HG03558 (cell line): ENCODE results near the gene BMS1.
"Not testable (repeated sequence)": the region's sequence is repeated elsewhere in the genome, so short reads cannot be mapped to it uniquely, and the experiment has no call there.

Experiments
- ATAC-seq: cut with Tn5 transposase; IDR thresholded peaks from one replicate; pipeline ENCODE4 v1.9.1; 2021; ENCODE audit warnings: moderate number of reproducible peaks; ENCODE audit not compliant: unreplicated experiment; ENCODE audit errors: extremely low read depth

BMS1 gene

DNA sequence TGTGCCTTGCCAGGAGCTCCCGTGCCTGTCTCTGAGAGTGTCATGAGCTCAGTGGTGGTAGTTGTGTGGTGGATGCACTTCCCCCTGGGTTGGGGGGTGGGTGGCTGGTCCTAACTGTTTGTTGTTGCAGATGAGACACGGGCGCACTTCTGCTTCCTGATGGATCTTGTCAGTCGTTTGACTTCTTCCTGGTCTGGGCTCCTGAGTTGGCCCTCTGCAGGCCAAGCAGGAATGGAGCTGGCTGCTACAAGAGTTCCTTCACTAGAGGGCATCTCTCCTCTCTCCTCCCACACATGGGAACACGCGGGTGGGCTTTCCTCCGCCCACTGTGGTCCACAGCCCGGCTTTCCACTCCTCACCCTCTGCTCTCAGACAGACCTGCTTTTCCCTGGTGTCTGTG lies 82.0 kb downstream of the BMS1 start:
- no peak for ATAC-seq

- ATAC-seq: no peak
Measured at GRCh38 chr10:42865716-42866114, 83.1 kb downstream of the BMS1 start.

DNA sequence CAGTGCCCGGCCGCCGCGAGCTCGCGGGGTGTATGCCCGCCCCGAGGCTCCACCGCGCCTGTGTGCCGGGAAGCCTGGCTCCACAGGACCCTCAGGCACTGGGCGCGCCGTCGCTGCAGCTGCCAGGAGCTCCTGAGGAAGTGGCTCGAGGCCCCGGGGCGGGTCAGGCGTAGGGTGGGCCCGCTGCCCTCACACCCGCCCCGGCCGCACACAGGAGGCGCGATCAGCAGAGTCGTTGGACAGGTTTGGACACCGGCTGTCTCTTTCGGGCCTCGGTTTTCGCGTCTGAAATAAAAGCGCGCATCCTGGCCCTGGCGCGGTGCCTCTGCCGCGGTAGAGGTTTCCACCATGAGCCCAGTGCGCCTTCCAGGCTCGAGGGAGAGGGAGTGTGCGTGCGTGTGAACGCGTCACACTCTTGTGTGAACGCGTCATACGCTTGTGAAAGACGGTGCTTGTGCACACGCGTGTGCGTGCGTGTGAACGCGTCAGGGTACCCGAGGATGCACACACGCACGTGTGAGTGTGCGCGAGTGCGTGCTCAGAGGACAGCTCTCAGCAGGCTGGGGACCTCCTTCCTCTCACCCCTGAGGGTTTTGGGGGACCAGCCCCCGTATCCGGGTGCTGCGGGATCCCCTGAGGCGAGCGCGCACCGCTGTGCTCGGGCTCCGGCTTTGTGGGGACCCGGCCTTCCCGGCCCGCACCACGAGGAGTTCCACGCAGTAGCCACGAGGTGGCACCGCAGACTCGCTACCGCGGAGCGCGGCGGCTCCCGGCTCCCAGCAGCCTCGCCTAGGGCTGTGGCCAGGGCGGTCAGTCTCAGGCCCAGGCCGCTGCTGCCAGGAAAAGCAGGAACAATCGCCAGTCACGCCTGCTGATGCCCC lies 83.8 kb downstream of the BMS1 start:
- no peak for ATAC-seq

- ATAC-seq: no peak
Measured at GRCh38 chr10:42867571-42867970, 85.0 kb downstream of the BMS1 start.

- no peak for ATAC-seq
Measured at GRCh38 chr10:42868530-42868929, 85.9 kb downstream of the BMS1 start.

GRCh38 chr10:42869977-42870350 lies 87.4 kb downstream of the BMS1 start:
- no peak for ATAC-seq

DNA sequence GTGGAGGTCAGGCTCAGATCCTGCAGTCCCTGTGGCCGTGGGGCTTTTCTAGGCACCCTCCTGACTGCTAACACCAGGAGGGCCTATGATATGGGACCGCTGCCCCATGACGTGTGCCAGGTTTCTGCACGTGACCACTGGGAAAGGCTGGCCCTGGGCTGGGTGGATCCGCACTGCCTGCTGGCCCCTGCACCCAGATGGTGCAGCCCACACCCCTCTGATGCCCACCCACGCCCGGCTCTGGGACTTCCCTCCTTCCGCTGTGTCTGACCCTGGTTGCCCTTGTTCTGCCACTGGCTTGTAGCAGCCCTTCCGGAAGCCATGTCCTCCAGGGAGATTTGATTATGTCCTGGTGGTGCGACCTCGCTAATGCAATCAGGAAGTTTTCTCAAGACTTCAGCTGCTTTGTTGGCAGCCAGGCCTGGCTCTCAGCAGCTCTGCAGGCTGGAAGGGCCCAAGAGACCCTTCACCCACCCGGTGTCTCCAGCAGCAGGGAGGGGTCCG lies 88.6 kb downstream of the BMS1 start:
- not testable (repeated sequence) for ATAC-seq

DNA sequence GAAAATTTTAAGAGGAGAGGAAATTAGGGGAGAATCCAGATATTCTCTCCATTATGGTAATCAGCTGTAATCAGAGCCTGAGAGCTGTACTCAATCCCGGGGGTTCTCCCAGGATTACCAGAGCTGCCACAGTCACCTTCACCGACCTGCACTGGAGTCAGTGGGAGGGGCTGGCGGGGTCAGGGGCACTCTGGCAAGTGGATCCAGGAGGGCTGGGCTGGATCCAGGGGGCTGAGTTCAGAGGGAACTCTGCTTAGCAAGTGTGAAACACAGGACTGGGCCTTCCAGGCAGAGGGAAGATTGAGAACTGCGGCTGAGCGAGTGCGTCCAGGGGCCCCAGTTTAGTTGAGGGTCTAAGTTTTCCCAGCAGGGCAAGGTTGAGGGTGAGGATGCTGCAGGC lies 89.2 kb downstream of the BMS1 start:
- ATAC-seq: no peak

GRCh38 chr10:42872865-42873435 lies 90.4 kb downstream of the BMS1 start:
- ATAC-seq: no peak

DNA sequence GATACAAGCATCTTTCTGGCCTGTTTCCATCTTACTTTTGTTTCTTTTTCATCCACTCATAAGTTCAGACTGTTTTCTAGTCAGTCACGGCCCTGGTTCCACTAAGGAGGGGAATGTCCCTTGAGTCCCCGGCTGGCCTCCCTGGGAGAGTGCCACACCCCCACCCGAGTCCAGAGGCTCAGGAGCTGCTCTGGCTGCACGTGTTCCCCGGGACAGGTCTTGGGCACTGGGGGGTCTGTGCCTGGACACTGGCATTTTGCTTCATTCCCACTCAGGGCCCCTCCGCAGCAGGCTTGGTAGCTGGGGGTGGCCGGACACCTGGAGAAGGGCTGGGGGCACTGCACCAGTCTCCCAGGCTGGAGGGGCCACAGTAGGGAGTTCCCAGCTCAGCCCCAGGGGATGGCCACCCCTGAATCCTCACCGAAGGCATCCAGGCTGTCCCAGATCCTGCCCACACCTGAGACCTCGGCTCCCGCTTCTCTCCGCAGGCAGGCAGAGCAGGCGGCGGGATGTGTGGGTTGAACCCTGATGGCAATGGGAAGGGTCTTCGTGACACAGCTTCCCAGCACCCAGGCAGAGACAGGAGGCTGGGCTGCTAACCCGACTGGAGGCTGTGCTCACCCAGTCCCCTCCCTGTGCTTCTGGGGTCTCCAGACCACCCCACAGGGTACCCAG lies 92.3 kb downstream of the BMS1 start:
- no peak for ATAC-seq

DNA sequence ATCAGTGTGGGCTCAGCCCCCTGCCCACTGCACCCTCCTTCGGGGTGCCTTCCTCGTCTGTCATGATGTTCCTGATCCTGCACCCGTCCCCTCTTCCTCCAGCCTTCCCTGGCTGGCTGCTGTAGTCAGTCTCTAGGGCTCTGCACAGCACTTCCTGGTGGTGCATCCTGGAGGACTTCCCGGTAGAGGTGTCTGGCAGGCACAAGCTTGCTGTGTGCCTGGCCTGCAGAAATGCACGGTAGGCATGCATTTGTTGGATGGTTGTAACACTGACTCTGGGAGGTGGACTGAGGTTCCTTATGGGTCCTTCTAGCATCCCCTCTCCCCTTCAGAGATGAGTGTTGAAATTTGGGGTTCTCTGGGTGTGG lies 92.8 kb downstream of the BMS1 start:
- ATAC-seq: no peak

DNA sequence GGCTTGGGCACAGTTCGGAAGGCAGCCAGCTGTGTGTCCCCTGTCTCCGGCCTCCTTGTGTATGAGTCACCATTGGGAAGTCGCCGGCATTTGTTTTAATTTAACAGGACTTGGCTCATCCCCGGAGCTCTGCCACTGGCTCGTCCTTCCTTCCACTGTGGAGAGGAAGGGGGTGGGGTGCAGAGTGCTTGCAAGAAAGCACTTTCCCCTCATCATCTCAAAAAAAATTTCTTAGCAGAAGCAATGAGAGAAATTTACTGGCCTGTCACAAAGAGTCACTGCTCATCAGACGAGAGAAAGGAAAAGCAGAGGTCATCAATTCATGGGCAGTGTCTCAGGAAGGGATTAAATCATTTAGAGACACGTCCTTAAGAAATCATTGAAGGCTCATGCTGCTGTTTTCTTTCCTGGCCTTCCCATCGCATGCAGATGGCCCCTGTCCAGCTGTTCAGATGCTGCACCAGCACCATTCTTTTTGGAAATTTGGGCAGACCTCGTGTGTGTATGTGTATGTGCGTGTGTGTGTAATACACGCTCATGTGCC lies 93.3 kb downstream of the BMS1 start:
- no peak for ATAC-seq

DNA sequence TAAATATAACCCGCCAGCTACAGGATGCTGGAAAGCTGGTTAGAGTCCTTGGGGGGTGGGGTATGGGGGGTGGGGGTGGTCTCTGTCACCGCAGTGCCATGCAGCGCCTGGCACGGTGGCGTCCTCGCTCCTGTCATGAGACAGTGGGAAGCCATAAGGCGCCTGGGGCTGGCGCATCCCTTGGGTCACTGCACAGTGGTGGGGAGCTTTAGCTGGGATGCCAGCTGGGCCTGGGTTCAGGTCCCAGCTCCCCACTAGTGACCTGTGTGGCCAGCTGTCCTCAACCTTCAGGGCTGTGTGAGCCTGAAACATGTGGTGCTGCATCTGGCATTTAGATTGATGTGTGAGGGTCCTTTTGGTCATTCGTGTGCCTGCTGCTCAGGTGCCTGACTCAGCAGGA lies 93.9 kb downstream of the BMS1 start:
- no peak for ATAC-seq

GRCh38 chr10:42876945-42877344 lies 94.3 kb downstream of the BMS1 start:
- no peak for ATAC-seq

GRCh38 chr10:42877496-42878030 lies 95.0 kb downstream of the BMS1 start:
- ATAC-seq: no peak

DNA sequence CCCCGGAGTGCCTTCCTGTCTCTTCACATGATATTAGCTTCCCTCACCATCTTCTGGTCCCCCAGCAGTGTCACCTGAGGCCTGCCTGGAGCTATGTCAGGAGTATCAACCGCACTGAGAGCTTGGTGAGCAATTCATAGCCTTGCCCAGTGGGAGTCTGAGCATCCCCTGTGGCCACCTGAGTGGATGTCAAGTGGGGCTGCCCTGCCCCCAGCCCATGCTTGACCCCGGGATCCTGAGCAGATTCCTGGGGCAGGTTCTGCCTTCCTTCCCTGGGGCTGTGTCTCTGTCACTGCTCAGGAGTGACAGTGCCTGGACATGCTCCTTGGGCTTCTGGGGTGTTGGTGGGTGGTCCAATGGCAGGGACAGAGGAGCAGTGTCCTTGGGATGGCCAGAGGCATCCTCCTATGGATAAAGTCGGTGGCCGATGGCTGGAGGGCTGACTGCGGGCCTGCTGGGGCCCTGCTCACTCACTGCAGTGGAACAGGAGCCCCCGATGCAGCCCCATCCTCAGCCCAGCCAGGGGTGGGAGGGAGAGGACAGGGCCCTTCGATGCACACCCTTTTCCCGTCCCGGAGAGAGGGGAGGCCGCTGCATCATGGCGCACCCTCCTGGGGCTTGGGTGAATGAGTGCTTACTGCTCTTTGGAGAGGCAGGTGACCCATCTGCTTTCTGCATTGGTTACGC lies 95.7 kb downstream of the BMS1 start:
- ATAC-seq: no peak

DNA sequence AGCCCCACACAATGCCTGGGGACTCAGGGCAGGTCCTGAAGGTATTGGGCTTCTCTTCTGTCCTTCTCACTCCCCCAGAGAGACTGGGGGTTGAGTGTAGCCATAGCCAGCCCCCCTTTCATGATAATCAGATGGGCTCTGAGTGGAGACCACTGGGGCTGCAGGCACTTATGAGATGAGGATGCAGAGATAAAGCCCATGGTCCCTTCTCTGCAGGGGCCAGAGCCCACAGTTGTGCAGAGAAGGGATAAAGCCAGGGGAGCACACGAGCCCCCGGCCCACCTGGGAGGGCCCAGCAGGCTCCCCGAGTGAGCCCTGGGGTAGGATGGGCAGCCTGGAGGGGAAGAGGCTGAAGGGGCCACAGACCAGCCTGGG lies 96.2 kb downstream of the BMS1 start:
- ATAC-seq: no peak

- no peak for ATAC-seq
Measured at GRCh38 chr10:42879380-42880254, 97.0 kb downstream of the BMS1 start.

- no peak for ATAC-seq
Measured at GRCh38 chr10:42880255-42880620, 97.6 kb downstream of the BMS1 start.
